SK-N-SH (cell line): ENCODE results near the gene WDR7.

ENCODE experiments used
- ELF1 ChIP-seq: IDR thresholded peaks from 2 replicates; pipeline ENCODE4 v1.4.0; 2012
- FOSL2 ChIP-seq: IDR thresholded peaks from 2 replicates; pipeline ENCODE4 v1.4.0; 2012; ENCODE audit warnings: low read depth, mild to moderate bottlenecking, moderate library complexity, borderline replicate concordance
- MEF2A ChIP-seq: IDR thresholded peaks from 2 replicates; pipeline ENCODE4 v1.4.0; 2012; ENCODE audit warnings: low read depth, borderline replicate concordance
- MXI1 ChIP-seq: IDR thresholded peaks from 2 replicates; pipeline ENCODE4 v1.6.1; 2012; ENCODE audit warnings: mild to moderate bottlenecking, low read depth, low read length, improper control_type of control experiment
- POLR2AphosphoS5 ChIP-seq: IDR thresholded peaks from 2 replicates; pipeline ENCODE4 v1.6.1; 2012; ENCODE audit warnings: low read depth, low read length
- TAF1 ChIP-seq: IDR thresholded peaks from 2 replicates; pipeline ENCODE4 v1.6.1; 2012; ENCODE audit warnings: low read depth, mild to moderate bottlenecking, low read length, moderate library complexity, borderline replicate concordance
- TF ChIP-seq, protein P1 (sequence below): fragments of 200-600 bp; sonication (generic); IDR thresholded peaks from 2 replicates; pipeline ENCODE4 v1.6.1; 2017; ENCODE audit warnings: antibody characterized with exemption, mild to moderate bottlenecking, moderate library complexity
- TF ChIP-seq, protein P2 (sequence below): fragments of 150-350 bp; IDR thresholded peaks from 2 replicates; pipeline ENCODE4 v1.6.1; 2017; ENCODE audit warnings: antibody characterized with exemption, low read length, low read depth, borderline replicate concordance

DNA sequence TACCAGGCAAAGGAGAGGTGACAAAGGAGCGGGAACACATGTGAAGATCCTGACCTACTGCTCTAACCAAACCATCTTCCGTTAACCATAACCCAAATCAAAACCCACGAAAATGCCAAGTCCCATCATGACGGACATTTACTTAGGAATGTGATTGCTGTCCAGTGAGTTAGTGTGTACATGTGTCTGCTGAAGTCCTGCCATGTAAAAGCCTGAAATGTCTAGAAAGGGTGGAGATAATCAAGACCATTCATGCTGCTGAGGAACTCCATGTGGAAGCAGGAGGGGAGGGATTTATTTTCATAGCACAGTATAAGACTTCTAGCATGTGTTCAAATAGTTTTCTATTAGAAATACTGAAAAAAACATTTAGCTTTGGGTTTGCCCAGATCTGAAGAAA is 358.7 kb downstream of the WDR7 start:
- no peak for TF ChIP-seq MEF2A
- TF ChIP-seq FOSL2 = no peak
- TF ChIP-seq TAF1 = no peak
- TF ChIP-seq, protein P1, sequence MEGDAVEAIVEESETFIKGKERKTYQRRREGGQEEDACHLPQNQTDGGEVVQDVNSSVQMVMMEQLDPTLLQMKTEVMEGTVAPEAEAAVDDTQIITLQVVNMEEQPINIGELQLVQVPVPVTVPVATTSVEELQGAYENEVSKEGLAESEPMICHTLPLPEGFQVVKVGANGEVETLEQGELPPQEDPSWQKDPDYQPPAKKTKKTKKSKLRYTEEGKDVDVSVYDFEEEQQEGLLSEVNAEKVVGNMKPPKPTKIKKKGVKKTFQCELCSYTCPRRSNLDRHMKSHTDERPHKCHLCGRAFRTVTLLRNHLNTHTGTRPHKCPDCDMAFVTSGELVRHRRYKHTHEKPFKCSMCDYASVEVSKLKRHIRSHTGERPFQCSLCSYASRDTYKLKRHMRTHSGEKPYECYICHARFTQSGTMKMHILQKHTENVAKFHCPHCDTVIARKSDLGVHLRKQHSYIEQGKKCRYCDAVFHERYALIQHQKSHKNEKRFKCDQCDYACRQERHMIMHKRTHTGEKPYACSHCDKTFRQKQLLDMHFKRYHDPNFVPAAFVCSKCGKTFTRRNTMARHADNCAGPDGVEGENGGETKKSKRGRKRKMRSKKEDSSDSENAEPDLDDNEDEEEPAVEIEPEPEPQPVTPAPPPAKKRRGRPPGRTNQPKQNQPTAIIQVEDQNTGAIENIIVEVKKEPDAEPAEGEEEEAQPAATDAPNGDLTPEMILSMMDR = no peak
- no peak for TF ChIP-seq ELF1
- no peak for TF ChIP-seq MXI1
- TF ChIP-seq, protein P2, sequence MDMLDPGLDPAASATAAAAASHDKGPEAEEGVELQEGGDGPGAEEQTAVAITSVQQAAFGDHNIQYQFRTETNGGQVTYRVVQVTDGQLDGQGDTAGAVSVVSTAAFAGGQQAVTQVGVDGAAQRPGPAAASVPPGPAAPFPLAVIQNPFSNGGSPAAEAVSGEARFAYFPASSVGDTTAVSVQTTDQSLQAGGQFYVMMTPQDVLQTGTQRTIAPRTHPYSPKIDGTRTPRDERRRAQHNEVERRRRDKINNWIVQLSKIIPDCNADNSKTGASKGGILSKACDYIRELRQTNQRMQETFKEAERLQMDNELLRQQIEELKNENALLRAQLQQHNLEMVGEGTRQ = no peak
- no peak for TF ChIP-seq POLR2AphosphoS5
